K562 (cell line): ENCODE results near the gene PLEKHN1. TPM values are rescaled to one million over a fixed set of nuclear protein-coding genes. Genes with fewer than 3 reads are reported as not detected.
A peak's percentile ranks its signal among the peaks of the same experiment; 100 is the strongest.

ENCODE experiments used
- CHCHD3 ChIP-seq: fragments of 250-450 bp; sonication (Bioruptor Pico); IDR thresholded peaks from 2 replicates; pipeline ENCODE4 v2.1.2; 2022; ENCODE audit warnings: mild to moderate bottlenecking
- CREB3L1 ChIP-seq: fragments of 450-650 bp; IDR thresholded peaks from 2 replicates; pipeline ENCODE4 v1.6.1; 2014; ENCODE audit warnings: low read depth, mild to moderate bottlenecking, moderate library complexity, borderline replicate concordance
- HINFP ChIP-seq: fragments of 450-650 bp; conservative IDR thresholded peaks from 2 replicates; pipeline ENCODE4 v1.6.1; 2016; ENCODE audit warnings: missing genetic modification characterization, low read depth, mild to moderate bottlenecking, control low read depth, missing compliant biosample characterization
- HMG20A ChIP-seq: fragments of 450-650 bp; formaldehyde crosslinking; conservative IDR thresholded peaks from 2 replicates; pipeline ENCODE4 v1.4.0; 2020; ENCODE audit warnings: mild to moderate bottlenecking, mixed read lengths
- RERE ChIP-seq: sonication (generic); formaldehyde crosslinking; IDR thresholded peaks from 2 replicates; pipeline ENCODE4 v1.8.0; 2023; ENCODE audit warnings: missing genetic modification reagents, mild to moderate bottlenecking, borderline replicate concordance
- REST ChIP-seq, 2 experiments: fragments of 450-650 bp; formaldehyde crosslinking in 1 of 2; IDR thresholded peaks; 2 replicates each; pipeline versions ENCODE4 v1.4.0 to v1.6.1; 2014 to 2020; ENCODE audit warnings: mild to moderate bottlenecking in 2 of 2, borderline replicate concordance in 1 of 2, low read depth in 1 of 2
- SMAD4 ChIP-seq: fragments of 250-450 bp; sonication (Bioruptor Pico); conservative IDR thresholded peaks from 2 replicates; pipeline ENCODE4 v1.8.0; 2021; ENCODE audit warnings: inconsistent platforms, mild to moderate bottlenecking, moderate library complexity
- ZC3H4 ChIP-seq: sonication (generic); formaldehyde crosslinking; IDR thresholded peaks from 2 replicates; pipeline ENCODE4 v1.9.0; 2021; ENCODE audit warnings: missing genetic modification reagents, borderline replicate concordance
- ZNF311 ChIP-seq: fragments of 250-450 bp; sonication (Bioruptor Pico); IDR thresholded peaks from 2 replicates; pipeline ENCODE4 v1.4.0; 2020; ENCODE audit warnings: mild to moderate bottlenecking, moderate library complexity
- polyA plus RNA-seq, 8 experiments: library from polyadenylated mRNA; depleted of rRNA in 4 of 8; stranded (reverse) in 5 of 8; unstranded in 3 of 8; fragments of >200 nt; fragmentation: Nextera tagmentation in 2 of 8; fragmentation: Illumina TruSeq in 1 of 8; extraction: Ambion mirVana in 2 of 8; extraction: Trizol in 1 of 8; gene quantifications; 2 replicates each; pipeline versions ENCODE4 v1.2.1 to v1.2.3, GENCODE V29; 2011 to 2014; ENCODE audit warnings: inconsistent platforms in 1 of 8, missing spikeins in 1 of 8
- total RNA-seq, 7 experiments: library from RNA; depleted of rRNA in 6 of 7; stranded (reverse); fragments of >200 nt in 6 of 7; fragmentation: Illumina TruSeq in 2 of 7; extraction: Trizol in 2 of 7; gene quantifications; 2 replicates each; pipeline versions ENCODE4 v1.2.1 to v1.2.3, GENCODE V29; 2011 to 2021; ENCODE audit warnings: low replicate concordance in 1 of 7

Gene PLEKHN1
- total and polyA plus RNA-seq, 9 of the 15 experiments (the other 6 are each of a cell fraction or from before 2014, with no cell fraction given) = 0.07 to 1.5 (median 0.13) TPM; not detected in 2

GRCh38 chr1:961132-961669, 5.1 kb upstream of the PLEKHN1 start (continued):
- TF ChIP-seq CREB3L1 (peak; percentile 65; the same call in 1 of the 2 replicates), REST (IDR thresholded peaks at IDR 0.05; ENCODE audit: borderline replicate concordance) (no peak), REST (CRISPR knock-in tag; IDR thresholded peaks at IDR 0.05; ENCODE audit: low read depth) (no peak), ZC3H4 (CRISPR knock-in tag) (0 out of 2 replicates have a peak, but pooled peaks have one; percentile 22), HMG20A (CRISPR knock-in tag) (no peak), SMAD4 (CRISPR knock-in tag) (no peak), ZNF311 (no peak), CHCHD3 (no peak), RERE (no peak), HINFP (tag) (no peak)
